ENCODE data around the gene TMEM135.
"Not testable (repeated sequence)": the region's sequence is repeated elsewhere in the genome, so short reads cannot be mapped to it uniquely, and the experiment has no call there.

TMEM135 gene

GRCh38 chr11:87141980-87142514, 104.3 kb downstream of the TMEM135 start:
- no peak for DNase-seq (ENCODE audit: low spot score)

- no peak for DNase-seq (ENCODE audit: low spot score)
Observed at GRCh38 chr11:87142594-87142993, 104.9 kb downstream of the TMEM135 start.

- DNase-seq (ENCODE audit: low spot score), result no peak
Observed at GRCh38 chr11:87143641-87144040, 105.9 kb downstream of the TMEM135 start.

GRCh38 chr11:87144252-87144651, 106.5 kb downstream of the TMEM135 start:
- DNase-seq (ENCODE audit: low spot score), result no peak

- no peak for DNase-seq (ENCODE audit: low spot score)
Observed at GRCh38 chr11:87148749-87149148, 111.0 kb downstream of the TMEM135 start.

GRCh38 chr11:87149782-87150181, 112.0 kb downstream of the TMEM135 start:
- DNase-seq (ENCODE audit: low spot score), result not testable (repeated sequence)

- peak; percentile 51 for DNase-seq (ENCODE audit: low spot score)
Observed at GRCh38 chr11:87150936-87151335, 113.2 kb downstream of the TMEM135 start.

- DNase-seq (ENCODE audit: low spot score), result no peak
Observed at GRCh38 chr11:87154246-87154645, 116.5 kb downstream of the TMEM135 start.

GRCh38 chr11:87156970-87157369, 119.2 kb downstream of the TMEM135 start:
- no peak for DNase-seq (ENCODE audit: low spot score)

GRCh38 chr11:87169076-87169475, 131.3 kb downstream of the TMEM135 start:
- DNase-seq (ENCODE audit: low spot score), result not testable (repeated sequence)

- DNase-seq (ENCODE audit: low spot score), result peak; percentile 40
Observed at GRCh38 chr11:87173185-87174039, 135.7 kb downstream of the TMEM135 start.

- no peak for DNase-seq (ENCODE audit: low spot score)
Observed at GRCh38 chr11:87174870-87175269, 137.1 kb downstream of the TMEM135 start.

GRCh38 chr11:87176044-87176443, 138.3 kb downstream of the TMEM135 start:
- no peak for DNase-seq (ENCODE audit: low spot score)

GRCh38 chr11:87179621-87180020, 141.9 kb downstream of the TMEM135 start:
- no peak for DNase-seq (ENCODE audit: low spot score)

- peak; percentile 64 for DNase-seq (ENCODE audit: low spot score)
Observed at GRCh38 chr11:87180742-87181141, 143.0 kb downstream of the TMEM135 start.

GRCh38 chr11:87181143-87181542, 143.4 kb downstream of the TMEM135 start:
- no peak for DNase-seq (ENCODE audit: low spot score)

- DNase-seq (ENCODE audit: low spot score), result no peak
Observed at GRCh38 chr11:87185228-87185627, 147.5 kb downstream of the TMEM135 start.

GRCh38 chr11:87187076-87187475, 149.3 kb downstream of the TMEM135 start:
- DNase-seq (ENCODE audit: low spot score), result no peak

- no peak for DNase-seq (ENCODE audit: low spot score)
Observed at GRCh38 chr11:87187930-87188329, 150.2 kb downstream of the TMEM135 start.

GRCh38 chr11:87188396-87188795, 150.7 kb downstream of the TMEM135 start:
- not testable (repeated sequence) for DNase-seq (ENCODE audit: low spot score)

- not testable (repeated sequence) for DNase-seq (ENCODE audit: low spot score)
Observed at GRCh38 chr11:87188921-87189320, 151.2 kb downstream of the TMEM135 start.

GRCh38 chr11:87190071-87190470, 152.3 kb downstream of the TMEM135 start:
- DNase-seq (ENCODE audit: low spot score), result no peak

GRCh38 chr11:87193756-87194470, 156.2 kb downstream of the TMEM135 start:
- no peak for DNase-seq (ENCODE audit: low spot score)

Data from GM03348 (cell line).